HG03175 (cell line): ENCODE measurements around the gene ZNF283.
"Not testable (repeated sequence)": the region's sequence is repeated elsewhere in the genome, so short reads cannot be mapped to it uniquely, and the experiment has no call there.

Source experiments
- ATAC-seq: cut with Tn5 transposase; IDR thresholded peaks from one replicate; pipeline ENCODE4 v1.9.1; 2021; ENCODE audit warnings: mild to moderate bottlenecking, moderate library complexity; ENCODE audit not compliant: unreplicated experiment

Gene ZNF283

DNA sequence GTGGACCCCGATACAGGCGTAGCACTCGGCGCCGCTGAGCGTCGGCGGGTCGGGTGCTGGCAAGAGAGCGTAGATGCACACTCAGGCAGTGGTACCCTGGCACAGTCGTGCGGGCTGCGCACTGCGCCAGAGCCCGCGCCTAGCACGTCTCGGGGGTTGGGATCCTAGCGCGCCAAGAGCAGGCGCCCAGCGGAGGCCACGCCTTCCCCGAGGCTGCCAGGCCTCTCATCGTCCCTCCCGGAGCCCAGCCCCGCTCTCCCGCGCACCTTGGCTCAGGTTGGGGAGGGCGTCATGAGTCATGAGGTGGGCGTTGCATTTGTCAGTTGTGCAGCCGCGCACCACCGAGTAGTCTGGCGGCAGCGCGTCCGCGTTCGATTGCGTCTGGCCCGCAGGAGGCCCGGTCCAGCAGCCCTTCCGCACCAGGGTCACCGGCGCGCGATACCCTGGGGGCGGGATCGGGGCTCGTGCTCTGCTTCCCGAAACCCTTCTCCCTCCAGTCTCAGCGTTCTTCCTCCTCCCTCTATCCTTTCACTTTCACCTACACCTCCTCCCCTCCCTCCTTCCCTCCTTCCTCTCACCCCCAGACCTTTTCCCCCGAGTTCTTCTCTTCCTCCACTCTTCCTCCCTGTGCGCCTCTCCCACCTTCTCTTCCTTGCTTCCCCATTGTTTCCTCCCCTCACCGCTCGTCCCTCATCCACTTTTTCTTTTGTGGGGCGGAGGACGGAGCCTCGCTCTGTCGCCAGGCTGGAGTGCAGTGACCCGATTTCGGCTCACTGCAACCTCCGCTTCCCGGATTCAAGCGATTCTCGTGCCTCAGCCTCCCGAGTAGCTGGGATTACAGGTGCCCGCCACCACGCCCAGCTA is 28.3 kb upstream of the ZNF283 start:
- no peak for ATAC-seq

DNA sequence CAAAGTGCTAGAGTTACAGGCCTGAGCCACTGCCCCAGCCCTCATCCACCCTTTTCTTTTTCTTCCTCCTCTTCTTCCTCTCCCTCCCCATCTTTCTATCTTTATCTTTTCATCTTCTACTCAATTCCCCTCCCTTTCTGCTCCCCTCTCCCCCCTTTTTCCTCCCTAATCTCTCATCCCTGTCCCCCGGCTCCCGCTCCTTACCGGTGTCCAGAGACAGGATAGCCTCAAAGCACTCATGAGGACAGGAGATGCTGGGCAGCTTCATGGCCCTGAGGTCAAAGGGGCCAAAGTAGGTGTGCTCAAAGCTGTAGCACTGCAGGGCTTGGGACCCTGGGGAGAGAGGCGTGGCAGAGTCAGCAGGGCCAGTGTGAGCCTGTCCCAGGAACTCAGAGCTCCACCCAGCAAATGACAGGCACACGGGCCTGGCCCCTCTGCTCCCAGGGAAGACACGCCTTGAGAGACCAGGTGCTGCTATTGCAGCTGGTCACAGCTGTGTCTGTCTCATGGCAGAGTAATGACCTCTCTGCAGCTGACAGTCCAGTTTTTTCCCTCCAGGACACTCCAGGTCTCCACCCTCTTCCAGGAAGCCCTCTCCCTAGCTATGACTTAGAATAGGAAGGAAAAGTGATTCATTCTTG is 27.5 kb upstream of the ZNF283 start:
- no peak for ATAC-seq

DNA sequence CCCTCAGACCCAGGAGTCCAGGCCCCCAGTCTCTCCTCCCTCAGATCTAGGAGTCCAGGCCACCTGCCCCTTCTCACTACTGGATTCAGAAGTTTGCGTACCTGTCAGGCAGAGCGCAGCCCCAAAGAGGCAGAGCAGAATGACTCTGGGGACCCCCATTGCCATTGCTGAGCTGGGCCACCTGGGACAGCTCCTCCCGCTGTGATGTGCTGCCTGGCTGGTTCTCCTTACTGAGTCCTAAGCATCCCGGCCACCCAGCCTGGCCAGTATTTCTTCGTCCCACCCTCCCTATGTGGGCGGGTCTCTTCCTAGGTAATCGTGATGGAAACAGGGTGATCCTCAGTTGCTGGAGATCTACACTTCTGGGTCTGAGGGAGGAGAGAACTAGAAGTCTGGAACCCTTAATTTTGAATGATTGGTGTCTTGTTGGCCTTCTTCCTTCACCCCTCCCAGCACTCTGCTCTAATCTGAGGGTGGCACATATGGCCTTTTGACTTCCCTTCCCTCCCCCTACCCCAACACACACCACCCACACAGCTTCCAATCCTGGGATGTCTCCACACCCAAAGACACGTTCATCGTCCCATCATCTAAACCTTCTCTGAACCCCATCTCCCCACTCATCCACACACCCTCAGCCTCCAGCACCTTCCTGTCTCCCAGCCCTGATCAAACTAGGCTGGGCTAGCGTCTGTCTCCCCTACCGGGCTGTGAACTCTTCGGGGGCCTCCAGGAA is 24.7 kb upstream of the ZNF283 start, which contains the start of gene LYPD5:
TSS of gene LYPD5 (minus strand) at position 232 of the 736 bp plus-strand sequence. CDS start at position 165, 67 bp downstream.
- no peak for ATAC-seq

DNA sequence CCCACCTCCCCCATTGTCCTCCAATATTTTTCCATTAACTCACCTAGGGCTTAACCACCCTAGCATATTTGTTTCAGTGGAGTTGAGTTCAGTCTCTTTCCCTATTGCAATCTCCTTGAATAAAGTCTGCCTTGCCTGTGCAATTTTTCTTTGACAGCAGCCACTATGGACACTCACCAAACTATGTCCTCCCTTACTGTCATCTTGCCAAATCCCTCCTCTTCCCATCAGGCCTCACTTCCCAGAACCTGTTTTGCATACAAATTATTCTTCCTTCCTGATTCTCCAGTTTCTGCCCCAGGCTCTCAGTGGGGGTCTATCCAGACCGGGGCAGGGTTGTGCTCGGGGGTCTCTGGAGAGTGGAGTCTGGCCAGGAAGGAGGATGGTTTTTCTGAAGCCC is 22.7 kb upstream of the ZNF283 start:
- no peak for ATAC-seq

DNA sequence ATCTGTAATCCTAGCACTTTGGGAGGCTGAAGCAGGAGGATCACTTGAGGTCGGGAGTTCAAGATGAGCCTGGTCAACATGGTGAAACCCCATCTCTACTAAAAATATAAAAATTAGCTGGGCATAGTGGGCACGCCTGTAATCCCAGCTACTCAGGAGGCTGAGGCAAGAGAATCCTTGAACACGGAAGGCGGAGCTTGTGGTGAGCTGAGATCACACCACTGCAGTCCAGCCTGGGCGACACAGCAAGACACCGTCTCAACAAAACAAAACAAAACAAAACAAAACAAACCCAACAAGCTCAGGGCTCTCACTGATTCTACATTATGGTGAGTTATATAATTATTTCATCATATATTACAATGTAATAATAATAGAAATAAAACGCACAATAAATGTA is 20.7 kb upstream of the ZNF283 start:
- not testable (repeated sequence) for ATAC-seq

DNA sequence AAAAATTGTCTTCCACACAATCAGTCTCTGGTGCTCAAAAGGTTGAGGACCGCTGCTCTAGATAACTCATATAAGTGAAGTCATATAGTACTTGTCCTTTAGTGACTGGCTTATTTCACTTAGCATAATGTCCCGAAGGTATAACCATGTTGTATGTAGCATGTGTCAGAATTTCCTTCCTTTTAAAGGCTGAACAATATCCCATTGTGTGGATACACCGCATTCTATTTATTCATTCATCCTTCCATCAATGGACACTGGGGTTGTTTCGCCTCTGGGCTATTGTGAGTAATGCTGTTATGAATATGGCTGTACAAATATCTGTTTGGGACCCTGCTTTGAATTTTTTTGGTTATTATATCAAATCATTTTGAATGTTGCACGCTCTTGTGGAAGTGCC is 20.3 kb upstream of the ZNF283 start:
- no peak for ATAC-seq

DNA sequence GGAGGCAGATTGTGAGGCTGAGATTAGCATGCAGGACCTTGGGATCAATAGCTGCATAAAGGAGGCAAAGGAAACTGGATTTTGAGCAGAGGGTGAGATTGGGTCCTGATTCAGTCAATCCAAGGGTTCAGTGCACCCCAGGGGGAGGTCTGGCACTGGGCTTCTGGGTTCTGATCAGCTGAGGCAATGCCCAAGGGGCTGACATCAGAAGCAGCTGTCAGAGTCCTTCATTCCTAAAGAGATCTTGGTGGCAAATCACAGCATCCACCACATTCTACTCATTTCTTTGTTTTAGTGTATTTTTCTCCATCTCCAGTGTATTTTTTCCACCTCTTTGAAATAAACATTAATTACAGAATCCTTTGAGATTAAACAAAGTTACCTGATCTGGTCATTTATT is 19.5 kb upstream of the ZNF283 start:
- ATAC-seq = no peak

DNA sequence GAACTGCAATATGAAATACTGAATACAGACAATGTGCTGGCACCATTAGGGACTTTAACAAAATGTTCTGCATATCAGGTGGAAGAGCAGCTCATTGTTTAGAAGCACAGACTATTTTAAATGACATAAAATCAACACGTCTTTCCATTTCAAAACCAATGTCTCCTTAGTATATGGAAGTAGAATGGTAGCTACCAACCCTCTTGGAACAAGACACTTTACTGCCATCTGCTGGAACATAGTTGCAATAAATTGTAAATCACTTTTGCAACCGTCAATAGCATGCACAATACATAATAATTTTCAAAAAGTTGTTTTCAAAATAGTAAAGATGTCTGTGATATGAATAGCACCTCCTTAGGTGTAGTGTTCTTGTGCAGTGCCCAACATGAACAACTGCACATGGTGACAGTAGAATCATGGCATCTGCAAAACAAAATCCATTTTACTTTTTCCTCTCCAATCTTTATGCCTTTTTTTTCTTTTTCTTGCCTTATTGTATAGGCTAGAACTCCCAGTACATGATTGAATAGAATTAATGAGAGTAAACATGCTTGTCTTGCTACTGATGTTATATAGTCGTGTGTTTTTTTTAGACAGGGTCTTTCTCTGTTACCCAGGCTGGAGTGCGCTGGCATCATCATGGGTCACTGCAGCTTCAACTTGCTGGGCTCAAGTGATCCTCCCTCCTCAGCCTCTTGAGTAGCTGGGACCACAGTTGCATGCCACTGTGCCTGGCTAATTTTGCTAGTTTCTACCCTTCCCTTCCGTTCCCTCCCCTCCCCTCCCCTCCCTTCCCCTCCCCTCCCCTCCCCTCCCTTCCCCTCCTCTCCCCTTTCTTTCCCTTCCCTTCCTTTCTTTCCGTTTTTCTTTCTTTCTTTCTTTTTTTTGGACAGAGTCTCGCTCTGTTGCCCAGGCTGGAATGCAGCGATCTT is 17.1 kb upstream of the ZNF283 start:
- no peak for ATAC-seq

DNA sequence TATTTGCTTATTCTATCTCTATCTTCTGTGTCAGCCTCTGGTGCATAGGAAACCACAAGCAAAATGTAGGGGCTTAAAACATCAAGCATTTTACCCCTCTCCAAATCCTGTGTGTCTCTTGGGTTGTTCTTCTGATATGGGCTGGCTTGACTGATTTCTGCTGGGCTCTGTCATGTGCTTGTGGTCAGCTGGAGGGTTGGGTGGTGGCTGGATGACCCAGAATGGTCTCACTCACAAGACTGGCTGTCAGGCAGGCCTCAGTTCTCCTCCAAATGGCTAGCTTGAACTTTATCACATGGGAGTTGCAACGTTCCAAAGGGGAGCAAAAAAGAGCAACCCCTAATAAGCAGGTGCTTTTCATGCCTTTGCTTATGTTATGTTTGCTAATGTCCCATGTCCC is 15.3 kb upstream of the ZNF283 start:
- ATAC-seq = no peak

DNA sequence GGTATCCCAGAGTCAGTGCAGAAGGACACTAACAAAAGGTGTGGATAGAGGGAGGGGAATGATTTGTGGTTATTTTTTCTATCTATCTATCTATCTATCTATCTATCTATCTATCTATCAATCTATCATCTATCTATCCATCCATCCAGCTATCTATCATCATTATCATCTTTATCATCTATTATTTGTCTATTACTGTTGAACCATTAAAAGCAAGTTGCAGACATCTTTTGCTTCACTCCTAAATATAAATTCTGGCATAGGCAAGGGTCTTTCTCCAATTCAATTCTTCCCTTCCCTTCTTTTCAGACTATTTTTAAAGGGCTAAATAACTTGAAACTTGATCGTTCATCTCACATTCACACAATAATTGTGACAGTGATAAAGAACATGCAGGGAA is 14.9 kb upstream of the ZNF283 start:
- ATAC-seq = no peak

DNA sequence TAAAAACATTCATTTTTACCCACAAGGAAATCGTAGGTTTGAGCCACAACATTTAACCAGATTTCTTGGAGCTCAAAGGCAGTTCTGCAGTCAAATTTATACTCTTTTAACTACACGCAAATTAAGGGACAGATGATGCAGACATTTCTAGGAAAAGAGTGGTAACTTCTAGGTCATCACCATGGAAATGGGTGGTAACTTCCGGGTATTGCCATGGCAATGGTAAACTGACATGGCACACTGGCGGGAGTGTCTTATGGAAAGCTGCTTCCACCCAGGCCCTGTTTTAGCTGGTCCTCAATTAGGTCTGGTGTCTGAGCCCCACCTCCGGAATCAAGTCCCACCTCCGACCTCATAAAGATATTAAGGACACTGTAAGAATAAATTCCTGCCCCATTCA is 14.4 kb upstream of the ZNF283 start:
- ATAC-seq = no peak

DNA sequence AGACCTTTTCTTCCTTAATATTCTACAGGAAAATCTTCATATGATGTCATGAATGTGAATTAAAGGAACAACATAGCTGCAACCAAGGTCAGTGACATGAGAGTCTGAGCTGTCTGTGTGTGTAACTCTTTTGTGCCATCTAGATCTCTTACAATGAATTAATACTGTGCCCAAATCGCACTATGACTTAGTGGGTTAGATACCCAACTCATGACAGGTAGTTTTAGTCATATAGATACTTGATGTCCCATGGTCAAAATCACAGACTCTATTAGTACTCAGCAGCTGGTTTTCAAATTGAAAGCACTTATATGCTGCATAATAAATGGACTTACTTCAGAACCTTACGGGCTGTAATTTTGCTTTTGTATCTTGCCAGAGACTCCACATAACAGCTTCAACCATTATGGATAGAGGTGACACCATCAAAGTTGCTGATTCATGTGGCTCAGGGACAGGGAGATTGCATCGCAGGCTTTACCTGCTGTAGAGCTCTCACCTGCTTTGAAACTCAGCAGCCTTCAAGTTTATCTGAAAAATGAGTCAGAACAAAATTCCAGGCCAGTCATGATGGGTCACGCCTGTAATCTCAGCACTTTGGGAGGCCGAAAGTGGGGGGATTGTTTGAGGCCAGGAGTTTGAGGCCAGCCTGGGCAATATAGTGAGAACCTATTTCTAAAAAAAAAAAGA is 12.3 kb upstream of the ZNF283 start:
- no peak for ATAC-seq

DNA sequence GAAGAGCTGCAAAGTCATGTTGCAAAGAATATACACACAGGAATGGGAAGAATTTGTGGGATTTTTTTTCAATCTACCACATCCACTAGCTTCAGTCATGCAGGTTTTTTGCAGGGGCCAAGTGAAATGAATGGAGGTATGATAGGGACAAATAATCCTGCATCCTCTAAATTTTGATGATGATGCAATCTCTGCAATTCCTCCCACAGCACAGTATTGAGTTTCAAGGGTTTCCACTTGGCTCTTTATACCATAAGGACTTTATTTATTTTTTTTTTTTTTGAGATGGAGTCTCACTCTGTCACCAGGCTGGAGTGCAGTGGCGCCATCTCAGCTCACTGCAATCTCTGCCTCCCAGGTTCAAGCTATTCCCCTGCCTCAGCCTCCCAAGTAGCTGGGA is 9.7 kb upstream of the ZNF283 start:
- ATAC-seq = not testable (repeated sequence)

DNA sequence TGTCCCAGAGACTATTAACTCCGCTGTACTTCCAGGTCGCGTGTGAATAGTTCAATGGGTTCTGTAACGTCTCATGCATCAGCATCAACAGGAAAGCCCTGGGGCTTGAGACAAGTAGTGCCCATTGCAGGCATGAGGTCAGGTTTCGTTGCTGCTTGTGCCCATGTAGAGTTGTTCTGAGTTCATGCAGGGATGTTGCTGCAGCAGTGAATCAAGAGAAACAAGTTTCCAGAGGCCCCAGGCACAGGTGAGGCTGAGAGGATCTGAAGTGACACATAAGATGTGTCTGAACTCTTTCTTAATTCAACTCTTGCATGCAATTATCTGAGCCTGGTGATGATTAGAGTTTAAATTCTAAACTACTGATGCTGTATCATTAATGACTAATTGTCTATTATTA is 8.6 kb upstream of the ZNF283 start:
- no peak for ATAC-seq

DNA sequence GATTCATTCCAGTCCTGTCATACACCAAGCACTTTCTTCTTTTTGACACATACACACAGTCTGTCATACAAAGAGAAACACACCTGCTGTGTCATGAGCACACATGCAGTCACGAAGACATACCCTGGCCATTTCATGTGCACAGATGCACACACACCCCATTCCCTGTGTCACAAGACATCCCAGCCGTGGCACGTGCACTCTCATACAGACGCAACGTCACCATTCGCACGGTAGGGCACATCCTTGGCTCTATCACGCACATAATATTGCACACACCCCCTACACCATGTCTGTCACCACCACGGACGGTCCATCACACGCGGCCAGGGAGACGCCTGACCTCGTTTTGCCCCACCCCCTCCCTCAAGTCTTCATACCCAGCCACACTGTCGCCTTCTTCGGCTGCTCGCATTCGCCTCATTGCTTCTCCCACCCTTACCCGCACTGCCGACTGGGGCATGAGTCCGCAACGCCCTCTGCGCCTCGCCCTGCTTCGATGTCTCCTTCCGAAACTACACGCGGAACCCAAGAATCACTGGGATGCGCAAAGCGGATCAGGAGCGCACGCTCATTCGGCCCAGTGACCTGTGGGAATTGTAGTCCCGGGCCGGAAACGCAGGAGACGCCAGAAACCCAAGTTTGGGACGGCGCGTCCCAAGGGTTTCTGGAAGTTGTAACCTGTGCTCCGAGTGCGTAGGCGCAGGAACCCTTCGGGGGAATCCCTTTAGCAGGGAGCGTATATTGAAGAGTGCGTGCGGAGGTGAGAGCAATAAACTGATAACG is 6.8 kb upstream of the ZNF283 start:
- ATAC-seq = no peak

DNA sequence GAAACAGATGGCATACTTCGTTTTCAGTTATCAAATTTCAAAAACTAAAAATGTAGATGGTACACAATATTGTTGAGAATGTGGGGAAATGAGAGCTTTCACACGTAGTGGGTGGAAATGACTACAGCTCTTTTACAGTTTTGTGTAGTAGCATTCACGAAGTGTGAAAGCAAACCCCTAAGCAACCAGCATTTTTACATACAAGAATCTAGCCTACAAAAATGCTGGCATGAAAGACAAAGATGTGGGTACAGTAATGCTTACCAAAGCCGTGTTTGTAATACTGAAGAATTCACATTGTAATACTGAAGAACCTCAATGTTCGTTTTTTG is 6.3 kb upstream of the ZNF283 start:
- no peak for ATAC-seq

DNA sequence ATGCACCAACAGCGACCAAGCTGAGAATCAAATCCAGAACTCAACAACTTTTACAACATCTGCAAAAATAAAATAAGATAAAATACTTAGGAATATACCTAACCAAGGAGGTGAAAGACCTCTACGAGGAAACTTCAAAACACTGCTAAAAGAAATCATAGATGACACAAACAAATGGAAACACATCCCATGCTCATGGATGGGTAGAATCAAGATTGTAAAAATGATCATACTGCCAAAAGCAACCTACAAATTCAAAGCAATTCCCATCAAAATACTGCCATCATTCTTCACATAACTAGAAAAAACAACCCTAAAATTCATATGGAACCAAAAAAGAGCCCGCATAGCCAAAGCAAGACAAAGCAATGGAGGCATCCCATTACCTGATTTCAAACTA is 3.3 kb upstream of the ZNF283 start:
- ATAC-seq = not testable (repeated sequence)

DNA sequence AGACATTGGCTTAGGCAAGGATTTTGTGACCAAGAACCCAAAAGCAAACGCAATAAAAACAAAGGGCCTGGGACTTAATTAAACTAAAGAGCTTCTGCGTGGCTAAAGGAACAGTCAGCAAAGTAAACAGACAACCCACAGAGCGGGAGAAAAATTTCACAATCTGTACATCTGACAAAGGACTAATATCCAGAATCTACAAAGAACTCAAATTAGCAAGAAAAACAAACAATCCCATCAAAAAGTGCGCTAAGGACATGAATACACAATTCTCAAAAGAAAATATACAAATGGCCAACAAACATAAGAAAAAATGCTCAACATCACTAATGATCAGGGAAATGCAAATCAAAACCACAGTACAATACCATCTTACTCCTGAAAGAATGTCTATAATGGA is 2.5 kb upstream of the ZNF283 start:
- not testable (repeated sequence) for ATAC-seq

DNA sequence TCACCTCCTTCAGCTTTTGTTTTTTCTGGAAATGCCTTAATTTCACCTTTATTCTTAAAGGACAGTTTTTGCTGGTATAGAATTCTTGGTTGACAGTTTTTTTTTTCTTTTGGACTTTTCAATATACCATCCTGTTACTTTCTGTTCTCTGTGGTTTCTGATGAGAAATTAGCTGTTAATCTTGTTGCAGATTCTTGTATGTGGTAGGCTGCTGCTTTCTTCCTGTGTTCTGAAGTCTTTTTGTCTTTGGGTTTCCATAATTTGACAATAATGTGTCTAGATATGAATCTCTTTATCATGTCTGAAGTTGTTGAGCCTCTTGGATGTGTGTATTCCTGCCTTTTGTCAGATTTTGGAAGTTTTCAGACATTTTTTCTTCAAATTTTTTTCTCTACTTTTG is 12.0 kb downstream of the ZNF283 start:
- no peak for ATAC-seq
